K562 (cell line): ENCODE data around the gene CD52. TPM values are rescaled to one million over a fixed set of nuclear protein-coding genes. Genes with fewer than 3 reads are reported as not detected.
A peak's percentile ranks its signal among the peaks of the same experiment; 100 is the strongest.

ENCODE experiments used
- CC2D1A ChIP-seq: fragments of 450-650 bp; IDR thresholded peaks from 2 replicates; pipeline ENCODE4 v1.6.1; 2017; ENCODE audit warnings: mild to moderate bottlenecking
- CHCHD3 ChIP-seq: fragments of 250-450 bp; sonication (Bioruptor Pico); IDR thresholded peaks from 2 replicates; pipeline ENCODE4 v2.1.2; 2022; ENCODE audit warnings: mild to moderate bottlenecking
- ELF1 ChIP-seq: fragments of 200-800 bp; sonication (Bioruptor generic); IDR thresholded peaks from 2 replicates; pipeline ENCODE4 v1.6.1; 2016; ENCODE audit warnings: missing genetic modification characterization, missing compliant biosample characterization
- ELF4 ChIP-seq: fragments of 450-650 bp; formaldehyde crosslinking; IDR thresholded peaks from 2 replicates; pipeline ENCODE4 v1.4.0; 2022; ENCODE audit warnings: missing genetic modification characterization
- EP400 ChIP-seq: fragments of 450-650 bp; IDR thresholded peaks from 2 replicates; pipeline ENCODE4 v1.6.1; 2017; ENCODE audit warnings: antibody characterized with exemption, mild to moderate bottlenecking, moderate library complexity
- HDAC1 ChIP-seq, 2 experiments: fragments of 450-650 bp; IDR thresholded peaks; 2 replicates each; pipeline ENCODE4 v1.6.1; 2016 to 2017; ENCODE audit warnings: inconsistent platforms in 1 of 2, mild to moderate bottlenecking in 1 of 2, moderate library complexity in 1 of 2
- HNRNPLL ChIP-seq: fragments of 200-400 bp; formaldehyde crosslinking; IDR thresholded peaks from 2 replicates; pipeline ENCODE4 v1.6.1; 2017; ENCODE audit warnings: low read length, low read depth, mild to moderate bottlenecking; ENCODE audit not compliant: poor library complexity, severe bottlenecking
- KAT7 ChIP-seq: sonication (generic); formaldehyde crosslinking; IDR thresholded peaks from 2 replicates; pipeline ENCODE4 v1.8.0; 2022; ENCODE audit warnings: missing genetic modification reagents, mild to moderate bottlenecking, borderline replicate concordance
- KLF1 ChIP-seq: fragments of 450-650 bp; IDR thresholded peaks from 2 replicates; pipeline ENCODE4 v1.6.1; 2016; ENCODE audit warnings: missing genetic modification characterization, missing compliant biosample characterization
- NEUROD1 ChIP-seq: fragments of 150-350 bp; IDR thresholded peaks from 2 replicates; pipeline ENCODE4 v1.6.1; 2014; ENCODE audit warnings: borderline replicate concordance, low read length, low read depth; ENCODE audit not compliant: partially characterized antibody
- NONO ChIP-seq, 2 experiments: fragments of 200-400 bp in 1 of 2; fragments of 450-650 bp in 1 of 2; formaldehyde crosslinking in 1 of 2; IDR thresholded peaks; 2 replicates each; pipeline ENCODE4 v1.6.1; 2017; ENCODE audit warnings: low read depth in 2 of 2, mild to moderate bottlenecking in 2 of 2, moderate library complexity in 2 of 2, low read length in 1 of 2
- PHF20 ChIP-seq: fragments of 450-650 bp; IDR thresholded peaks from 2 replicates; pipeline ENCODE4 v1.6.1; 2018; ENCODE audit not compliant: partially characterized antibody
- PTBP1 ChIP-seq: fragments of 200-400 bp; formaldehyde crosslinking; IDR thresholded peaks from 2 replicates; pipeline ENCODE4 v1.6.1; 2017; ENCODE audit warnings: low read depth, low read length
- PURB ChIP-seq: sonication (generic); formaldehyde crosslinking; IDR thresholded peaks from 2 replicates; pipeline ENCODE4 v1.9.0; 2021; ENCODE audit warnings: low read depth, mild to moderate bottlenecking, missing genetic modification reagents
- RB1 ChIP-seq: fragments of 450-650 bp; IDR thresholded peaks from 2 replicates; pipeline ENCODE4 v1.6.1; 2017; ENCODE audit warnings: low read depth, mild to moderate bottlenecking
- RFX1 ChIP-seq: fragments of 450-650 bp; IDR thresholded peaks from 2 replicates; pipeline ENCODE4 v1.6.1; 2016; ENCODE audit warnings: mild to moderate bottlenecking, moderate library complexity
- SMARCA4 ChIP-seq: fragments of 450-650 bp; IDR thresholded peaks from 2 replicates; pipeline ENCODE4 v1.6.1; 2016
- SMARCA5 ChIP-seq: fragments of 450-650 bp; IDR thresholded peaks from 2 replicates; pipeline ENCODE4 v1.6.1; 2016
- SUPT5H ChIP-seq: fragments of 450-650 bp; IDR thresholded peaks from 2 replicates; pipeline ENCODE4 v1.6.1; 2016
- USF2 ChIP-seq: sonication (generic); formaldehyde crosslinking; IDR thresholded peaks from 2 replicates; pipeline ENCODE4 v1.5.0; 2020; ENCODE audit warnings: missing genetic modification reagents
- ZNF23 ChIP-seq: fragments of 250-450 bp; sonication (Bioruptor Pico); IDR thresholded peaks from 2 replicates; pipeline ENCODE4 v1.4.0; 2020; ENCODE audit warnings: mild to moderate bottlenecking
- ZNF609 ChIP-seq: sonication (generic); formaldehyde crosslinking; IDR thresholded peaks from 2 replicates; pipeline ENCODE4 v1.8.1; 2023; ENCODE audit warnings: missing genetic modification reagents, mild to moderate bottlenecking, borderline replicate concordance
- ZNF644 ChIP-seq: fragments of 200-800 bp; sonication (Bioruptor generic); IDR thresholded peaks from 2 replicates; pipeline ENCODE4 v1.6.1; 2016; ENCODE audit warnings: low read depth, missing genetic modification characterization, missing compliant biosample characterization
- polyA plus RNA-seq, 8 experiments: library from polyadenylated mRNA; depleted of rRNA in 4 of 8; stranded (reverse) in 5 of 8; unstranded in 3 of 8; fragments of >200 nt; fragmentation: Nextera tagmentation in 2 of 8; fragmentation: Illumina TruSeq in 1 of 8; extraction: Ambion mirVana in 2 of 8; extraction: Trizol in 1 of 8; gene quantifications; 2 replicates each; pipeline versions ENCODE4 v1.2.1 to v1.2.3, GENCODE V29; 2011 to 2014; ENCODE audit warnings: inconsistent platforms in 1 of 8, missing spikeins in 1 of 8
- total RNA-seq, 7 experiments: library from RNA; depleted of rRNA in 6 of 7; stranded (reverse); fragments of >200 nt in 6 of 7; fragmentation: Illumina TruSeq in 2 of 7; extraction: Trizol in 2 of 7; gene quantifications; 2 replicates each; pipeline versions ENCODE4 v1.2.1 to v1.2.3, GENCODE V29; 2011 to 2021; ENCODE audit warnings: low replicate concordance in 1 of 7
- TF ChIP-seq, protein P1 (sequence below): fragments of 450-650 bp; IDR thresholded peaks from 2 replicates; pipeline ENCODE4 v1.6.1; 2018; ENCODE audit warnings: mild to moderate bottlenecking, low read depth; ENCODE audit not compliant: partially characterized antibody

CD52 gene
- total and polyA plus RNA-seq, 9 of the 15 experiments (the other 6 are each of a cell fraction or from before 2014, with no cell fraction given): 34.9 to 488 (median 173) TPM

DNA sequence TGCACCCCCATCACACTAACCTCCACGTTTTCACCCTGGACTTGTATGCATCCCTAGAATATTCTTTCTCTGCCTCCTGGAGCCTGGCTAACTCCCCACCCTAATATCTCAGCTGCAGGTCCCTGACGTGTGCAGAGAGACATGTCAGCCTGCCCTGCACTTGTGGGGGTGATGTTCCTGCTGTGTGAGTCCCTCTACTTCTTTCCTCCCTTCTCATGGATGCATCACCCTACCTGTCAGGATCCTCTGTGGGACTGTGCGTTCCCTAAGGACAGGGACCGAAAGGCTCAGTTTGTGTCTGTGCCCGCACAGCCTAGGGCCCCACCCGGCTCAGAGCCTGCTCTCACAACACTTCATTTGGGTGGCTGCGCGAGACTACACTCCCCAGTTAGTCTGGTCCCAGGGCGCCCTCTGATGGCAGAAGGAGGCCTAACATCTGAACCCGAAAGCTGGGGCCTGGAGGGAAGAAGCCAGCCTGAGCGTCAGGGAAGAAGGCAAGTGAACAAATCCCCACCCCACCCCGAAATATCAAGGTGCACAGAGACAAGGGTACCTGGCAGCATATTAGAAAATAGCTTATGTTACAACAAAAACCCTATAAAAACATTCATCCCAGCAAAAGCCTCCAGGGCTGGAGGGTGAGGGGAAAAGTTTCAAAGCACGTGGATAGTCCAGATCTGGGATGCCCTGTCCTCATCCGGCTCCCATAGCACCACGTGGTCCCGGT is 3.7 kb downstream of the CD52 start (continued):
- TF ChIP-seq HNRNPLL (no peak), CC2D1A (peak; percentile 90; the same call in 1 of the 2 replicates), PTBP1 (no peak), NONO (IDR thresholded peaks at IDR 0.05; ENCODE audit: low read depth in 2 of 2, low read length in 1 of 2) (no peak), ELF4 (CRISPR knock-in tag) (no peak), ELF1 (tag) (no peak), SMARCA4 (no peak), ZNF644 (tag) (no peak), PURB (no peak), ZNF23 (CRISPR knock-in tag) (no peak), RFX1 (no peak), HDAC1 (IDR thresholded peaks at IDR 0.05) (peak in 1 of 2 experiments; percentile 36; a peak in 1 of 4 replicates), NEUROD1 (peak; percentile 54), KLF1 (tag) (no peak), SMARCA5 (no peak), USF2 (CRISPR knock-in tag) (no peak), PHF20 (no peak), EP400 (no peak), ZNF609 (CRISPR knock-in tag) (no peak), RB1 (peak; percentile 71; the same call in 1 of the 2 replicates), KAT7 (CRISPR knock-in tag) (no peak), CHCHD3 (no peak), SUPT5H (no peak)
- TF ChIP-seq, protein P1, sequence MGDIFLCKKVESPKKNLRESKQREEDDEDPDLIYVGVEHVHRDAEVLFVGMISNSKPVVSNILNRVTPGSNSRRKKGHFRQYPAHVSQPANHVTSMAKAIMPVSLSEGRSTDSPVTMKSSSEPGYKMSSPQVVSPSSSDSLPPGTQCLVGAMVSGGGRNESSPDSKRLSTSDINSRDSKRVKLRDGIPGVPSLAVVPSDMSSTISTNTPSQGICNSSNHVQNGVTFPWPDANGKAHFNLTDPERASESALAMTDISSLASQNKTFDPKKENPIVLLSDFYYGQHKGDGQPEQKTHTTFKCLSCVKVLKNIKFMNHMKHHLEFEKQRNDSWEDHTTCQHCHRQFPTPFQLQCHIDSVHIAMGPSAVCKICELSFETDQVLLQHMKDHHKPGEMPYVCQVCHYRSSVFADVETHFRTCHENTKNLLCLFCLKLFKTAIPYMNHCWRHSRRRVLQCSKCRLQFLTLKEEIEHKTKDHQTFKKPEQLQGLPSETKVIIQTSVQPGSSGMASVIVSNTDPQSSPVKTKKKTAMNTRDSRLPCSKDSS: no peak
